Measurements from ENCODE around the gene GRID2. TPM values are rescaled to one million over a fixed set of nuclear protein-coding genes. Genes with fewer than 3 reads are reported as not detected.
"Not testable (repeated sequence)": the region's sequence is repeated elsewhere in the genome, so short reads cannot be mapped to it uniquely, and the experiment has no call there.

GRID2 gene
- total RNA-seq, 1 donor = 0.63 TPM

- DNase-seq (ENCODE audit: low read depth) = no peak
- no peak overlapping the region for H3K4me3 ChIP-seq (ENCODE audit: low read depth, low read length)
- no peak for TF ChIP-seq CTCF (IDR thresholded peaks at IDR 0.05; ENCODE audit: insufficient read depth, low read length)
Observed at GRCh38 chr4:93346840-93347239, 1043.1 kb downstream of the GRID2 start.

- DNase-seq (ENCODE audit: low read depth) = no peak
- TF ChIP-seq CTCF (IDR thresholded peaks at IDR 0.05; ENCODE audit: insufficient read depth, low read length) = no peak
Observed at GRCh38 chr4:93348896-93349295, 1045.1 kb downstream of the GRID2 start.

GRCh38 chr4:93351846-93352245 lies 1048.1 kb downstream of the GRID2 start:
- no peak overlapping the region for H3K4me3 ChIP-seq (ENCODE audit: low read depth, low read length)
- TF ChIP-seq CTCF (IDR thresholded peaks at IDR 0.05; ENCODE audit: insufficient read depth, low read length) = no peak
- no peak for DNase-seq (ENCODE audit: low read depth)

More at GRCh38 chr4:93348896-93349295, 1045.1 kb downstream of the GRID2 start:
- H3K4me3 ChIP-seq (ENCODE audit: low read depth, low read length) = no peak overlapping the region

GRCh38 chr4:93355411-93355810 lies 1051.6 kb downstream of the GRID2 start:
- H3K4me3 ChIP-seq (ENCODE audit: low read depth, low read length) = no peak overlapping the region
- TF ChIP-seq CTCF (IDR thresholded peaks at IDR 0.05; ENCODE audit: insufficient read depth, low read length) = no peak
- no peak for DNase-seq (ENCODE audit: low read depth)

GRCh38 chr4:93359586-93359985 lies 1055.8 kb downstream of the GRID2 start:
- no peak for DNase-seq (ENCODE audit: low read depth)
- H3K4me3 ChIP-seq (ENCODE audit: low read depth, low read length) = no peak overlapping the region
- no peak for TF ChIP-seq CTCF (IDR thresholded peaks at IDR 0.05; ENCODE audit: insufficient read depth, low read length)

- H3K4me3 ChIP-seq (ENCODE audit: low read depth, low read length) = not testable (repeated sequence)
Observed at GRCh38 chr4:93366169-93366755, 1062.5 kb downstream of the GRID2 start.

GRCh38 chr4:93368968-93369367 lies 1065.2 kb downstream of the GRID2 start:
- no peak for TF ChIP-seq CTCF (IDR thresholded peaks at IDR 0.05; ENCODE audit: insufficient read depth, low read length)
- DNase-seq (ENCODE audit: low read depth) = no peak
- no peak overlapping the region for H3K4me3 ChIP-seq (ENCODE audit: low read depth, low read length)

More at GRCh38 chr4:93366169-93366755, 1062.5 kb downstream of the GRID2 start:
- DNase-seq (ENCODE audit: low read depth) = not testable (repeated sequence)

Data from fibroblast of the aortic adventitia (primary cell).